ENCODE measurements around the gene OAS2. TPM values are rescaled to one million over a fixed set of nuclear protein-coding genes. Genes with fewer than 3 reads are reported as not detected.

The OAS2 gene
- total and polyA plus RNA-seq, 9 of the 15 experiments (the other 6 are each of a cell fraction or from before 2014, with no cell fraction given), result 0.13 to 0.85 TPM; not detected in 7

Other genes with a start within 250 kb of the OAS2 start
Only the 7 nearest of the 9 such genes appear.
- not detected in 2 replicates for gene RPH3A, start 186.8 kb upstream of the OAS2 start, total RNA-seq (2014; rRNA removed)
- gene RPH3A, start 186.8 kb upstream of the OAS2 start, total RNA-seq (2014; rRNA removed; fragmentation: Illumina TruSeq; extraction: Trizol), result not detected in 2 replicates
- not detected in 2 replicates for gene RPH3A, start 186.8 kb upstream of the OAS2 start, total RNA-seq (2015; rRNA removed; fragmentation: Illumina TruSeq; extraction: Trizol)
- gene RPH3A, start 186.8 kb upstream of the OAS2 start, total RNA-seq (2021), result not detected in 2 replicates
- not detected in 2 replicates for gene RPH3A, start 186.8 kb upstream of the OAS2 start, polyA plus RNA-seq (2011; rRNA removed)
- gene RPH3A, start 186.8 kb upstream of the OAS2 start, polyA plus RNA-seq (2014; fragmentation: Illumina TruSeq; extraction: Trizol), result 0.04 TPM in 1 of 2 replicates, not detected in the other
- gene RPH3A, start 186.8 kb upstream of the OAS2 start, polyA plus RNA-seq (2014; fragmentation: Nextera tagmentation; extraction: Ambion mirVana), result under 1 TPM in 1 of 2 experiments, not detected in 1; 0.07 TPM
- not detected in 2 replicates for gene RPH3A, start 186.8 kb upstream of the OAS2 start, polyA plus RNA-seq (2014; rRNA removed)
- not detected in 2 replicates for gene OAS1, start 71.6 kb upstream of the OAS2 start, total RNA-seq (2014; rRNA removed)
- not detected in 2 replicates for gene OAS1, start 71.6 kb upstream of the OAS2 start, total RNA-seq (2014; rRNA removed; fragmentation: Illumina TruSeq; extraction: Trizol)
- gene OAS1, start 71.6 kb upstream of the OAS2 start, total RNA-seq (2015; rRNA removed; fragmentation: Illumina TruSeq; extraction: Trizol), result 0.25 TPM in 1 of 2 replicates, not detected in the other
- 0.29 TPM in 1 of 2 replicates, not detected in the other for gene OAS1, start 71.6 kb upstream of the OAS2 start, total RNA-seq (2021)
- gene OAS1, start 71.6 kb upstream of the OAS2 start, polyA plus RNA-seq (2011; rRNA removed), result not detected in 2 replicates
- gene OAS1, start 71.6 kb upstream of the OAS2 start, polyA plus RNA-seq (2014; fragmentation: Illumina TruSeq; extraction: Trizol), result not detected in 2 replicates
- under 1 TPM in 1 of 2 experiments, not detected in 1; 0.06 TPM for gene OAS1, start 71.6 kb upstream of the OAS2 start, polyA plus RNA-seq (2014; fragmentation: Nextera tagmentation; extraction: Ambion mirVana)
- gene OAS1, start 71.6 kb upstream of the OAS2 start, polyA plus RNA-seq (2014; rRNA removed), result not detected in 2 replicates
- gene OAS3, start 40.0 kb upstream of the OAS2 start, total RNA-seq (2014; rRNA removed), result 1.3 and 1.9 TPM in 2 replicates
- 0.69 and 0.77 TPM in 2 replicates for gene OAS3, start 40.0 kb upstream of the OAS2 start, total RNA-seq (2014; rRNA removed; fragmentation: Illumina TruSeq; extraction: Trizol)
- gene OAS3, start 40.0 kb upstream of the OAS2 start, total RNA-seq (2015; rRNA removed; fragmentation: Illumina TruSeq; extraction: Trizol), result 0.83 and 1.0 TPM in 2 replicates
- 1.9 and 4.3 TPM in 2 replicates for gene OAS3, start 40.0 kb upstream of the OAS2 start, total RNA-seq (2021)
- gene OAS3, start 40.0 kb upstream of the OAS2 start, polyA plus RNA-seq (2011; rRNA removed), result 0.67 and 0.91 TPM in 2 replicates
- gene OAS3, start 40.0 kb upstream of the OAS2 start, polyA plus RNA-seq (2014; fragmentation: Illumina TruSeq; extraction: Trizol), result 1.7 and 2.0 TPM in 2 replicates
- under 1 TPM; 0.21 to 0.39 TPM for gene OAS3, start 40.0 kb upstream of the OAS2 start, polyA plus RNA-seq (2014; fragmentation: Nextera tagmentation; extraction: Ambion mirVana)
- 0.82 and 1.7 TPM in 2 replicates for gene OAS3, start 40.0 kb upstream of the OAS2 start, polyA plus RNA-seq (2014; rRNA removed)
- gene DTX1, start 78.2 kb downstream of the OAS2 start, total RNA-seq (2014; rRNA removed), result not detected in 2 replicates
- not detected in 2 replicates for gene DTX1, start 78.2 kb downstream of the OAS2 start, total RNA-seq (2014; rRNA removed; fragmentation: Illumina TruSeq; extraction: Trizol)
- gene DTX1, start 78.2 kb downstream of the OAS2 start, total RNA-seq (2015; rRNA removed; fragmentation: Illumina TruSeq; extraction: Trizol), result not detected in 2 replicates
- gene DTX1, start 78.2 kb downstream of the OAS2 start, total RNA-seq (2021), result not detected in 2 replicates
- not detected in 2 replicates for gene DTX1, start 78.2 kb downstream of the OAS2 start, polyA plus RNA-seq (2011; rRNA removed)
- not detected in 2 replicates for gene DTX1, start 78.2 kb downstream of the OAS2 start, polyA plus RNA-seq (2014; fragmentation: Illumina TruSeq; extraction: Trizol)
- not detected for gene DTX1, start 78.2 kb downstream of the OAS2 start, polyA plus RNA-seq (2014; fragmentation: Nextera tagmentation; extraction: Ambion mirVana)
- not detected in 2 replicates for gene DTX1, start 78.2 kb downstream of the OAS2 start, polyA plus RNA-seq (2014; rRNA removed)
- 0.08 and 0.14 TPM in 2 replicates for gene RASAL1, start 157.2 kb downstream of the OAS2 start, total RNA-seq (2014; rRNA removed)
- gene RASAL1, start 157.2 kb downstream of the OAS2 start, total RNA-seq (2014; rRNA removed; fragmentation: Illumina TruSeq; extraction: Trizol), result not detected in 2 replicates
- gene RASAL1, start 157.2 kb downstream of the OAS2 start, total RNA-seq (2015; rRNA removed; fragmentation: Illumina TruSeq; extraction: Trizol), result not detected in 2 replicates
- 0.16 TPM in 1 of 2 replicates, not detected in the other for gene RASAL1, start 157.2 kb downstream of the OAS2 start, total RNA-seq (2021)
- gene RASAL1, start 157.2 kb downstream of the OAS2 start, polyA plus RNA-seq (2011; rRNA removed), result 0.06 TPM in 1 of 2 replicates, not detected in the other
- gene RASAL1, start 157.2 kb downstream of the OAS2 start, polyA plus RNA-seq (2014; fragmentation: Illumina TruSeq; extraction: Trizol), result not detected in 2 replicates
- gene RASAL1, start 157.2 kb downstream of the OAS2 start, polyA plus RNA-seq (2014; fragmentation: Nextera tagmentation; extraction: Ambion mirVana), result not detected
- not detected in 2 replicates for gene RASAL1, start 157.2 kb downstream of the OAS2 start, polyA plus RNA-seq (2014; rRNA removed)
- not detected in 2 replicates for gene CFAP73, start 171.2 kb downstream of the OAS2 start, total RNA-seq (2014; rRNA removed)
- not detected in 2 replicates for gene CFAP73, start 171.2 kb downstream of the OAS2 start, total RNA-seq (2014; rRNA removed; fragmentation: Illumina TruSeq; extraction: Trizol)
- not detected in 2 replicates for gene CFAP73, start 171.2 kb downstream of the OAS2 start, total RNA-seq (2015; rRNA removed; fragmentation: Illumina TruSeq; extraction: Trizol)
- not detected in 2 replicates for gene CFAP73, start 171.2 kb downstream of the OAS2 start, total RNA-seq (2021)
- not detected in 2 replicates for gene CFAP73, start 171.2 kb downstream of the OAS2 start, polyA plus RNA-seq (2011; rRNA removed)
- not detected in 2 replicates for gene CFAP73, start 171.2 kb downstream of the OAS2 start, polyA plus RNA-seq (2014; fragmentation: Illumina TruSeq; extraction: Trizol)
- not detected for gene CFAP73, start 171.2 kb downstream of the OAS2 start, polyA plus RNA-seq (2014; fragmentation: Nextera tagmentation; extraction: Ambion mirVana)
- gene CFAP73, start 171.2 kb downstream of the OAS2 start, polyA plus RNA-seq (2014; rRNA removed), result not detected in 2 replicates
- 100 and 135 TPM in 2 replicates for gene DDX54, start 207.0 kb downstream of the OAS2 start, total RNA-seq (2014; rRNA removed)
- 23.9 and 25.8 TPM in 2 replicates for gene DDX54, start 207.0 kb downstream of the OAS2 start, total RNA-seq (2014; rRNA removed; fragmentation: Illumina TruSeq; extraction: Trizol)
- gene DDX54, start 207.0 kb downstream of the OAS2 start, total RNA-seq (2015; rRNA removed; fragmentation: Illumina TruSeq; extraction: Trizol), result 48.5 and 51.4 TPM in 2 replicates
- 128 and 132 TPM in 2 replicates for gene DDX54, start 207.0 kb downstream of the OAS2 start, total RNA-seq (2021)
- 56.6 and 80.5 TPM in 2 replicates for gene DDX54, start 207.0 kb downstream of the OAS2 start, polyA plus RNA-seq (2011; rRNA removed)
- gene DDX54, start 207.0 kb downstream of the OAS2 start, polyA plus RNA-seq (2014; fragmentation: Illumina TruSeq; extraction: Trizol), result 44.4 and 77.7 TPM in 2 replicates
- 1 to 10 TPM; 1.4 to 3.1 TPM for gene DDX54, start 207.0 kb downstream of the OAS2 start, polyA plus RNA-seq (2014; fragmentation: Nextera tagmentation; extraction: Ambion mirVana)
- 74.4 and 107 TPM in 2 replicates for gene DDX54, start 207.0 kb downstream of the OAS2 start, polyA plus RNA-seq (2014; rRNA removed)